Peyer's patch (tissue), 4 donors: Measurements from ENCODE around the gene ARHGEF12. TPM values are rescaled to one million over a fixed set of nuclear protein-coding genes. Genes with fewer than 3 reads are reported as not detected.

Experiments
- DNase-seq, 3 donors: peaks; one replicate each; pipeline ENCODE4 v3.0.0-alpha.2; 2017 to 2019
- H3K27ac ChIP-seq, 4 donors: fragments of 200-600 bp; sonication (generic); one replicate each; pipeline ENCODE4 v1.5.1; 2016 to 2019
- H3K27me3 ChIP-seq, 2 donors: fragments of 200-600 bp; sonication (generic); one replicate each; pipeline ENCODE4 v1.5.1; 2019
- H3K36me3 ChIP-seq, 3 donors: fragments of 200-600 bp; sonication (generic); one replicate each; pipeline ENCODE4 v1.5.1; 2016 to 2019
- H3K4me1 ChIP-seq, 4 donors: fragments of 200-600 bp; sonication (generic); one replicate each; pipeline ENCODE4 v1.5.1; 2016 to 2019
- H3K4me3 ChIP-seq, 4 donors: fragments of 200-600 bp; sonication (generic); 1 replicate in 3 of 4; 2 replicates in 1 of 4; pipeline ENCODE4 v1.5.1; 2016 to 2019; ENCODE audit warnings: mild to moderate bottlenecking in 1 of 4
- H3K9me3 ChIP-seq, 4 donors: fragments of 200-600 bp; sonication (generic); one replicate each; pipeline ENCODE4 v1.5.1; 2016 to 2019; ENCODE audit warnings: mild to moderate bottlenecking in 1 of 4
- CTCF ChIP-seq, 6 experiments: fragments of 450-650 bp in 4 of 6; fragments of 200-600 bp in 2 of 6; sonication (generic) in 1 of 6; IDR thresholded peaks; one replicate each; pipeline ENCODE4 v1.5.1; 2017 to 2019; ENCODE audit warnings: antibody characterized with exemption in 6 of 6, mild to moderate bottlenecking in 3 of 6, moderate library complexity in 1 of 6
- POLR2A ChIP-seq, 2 donors: fragments of 450-650 bp; IDR thresholded peaks; one replicate each; pipeline ENCODE4 v1.5.1; 2017; ENCODE audit warnings: antibody characterized with exemption in 2 of 2, mild to moderate bottlenecking in 2 of 2, moderate library complexity in 2 of 2
- total RNA-seq, 4 donors: library from RNA; depleted of rRNA; stranded (reverse); fragments of >200 nt; gene quantifications; one replicate each; pipeline ENCODE4 v1.1.0, GENCODE V29; 2016

The ARHGEF12 gene
- total RNA-seq, 4 donors from 2014 or later, result 102 to 122 (median 107) TPM

- H3K27ac ChIP-seq, result no peak overlapping the region
- H3K36me3 ChIP-seq, result peaks cover 0 to 61% (median 0%) of the 10 kb centered on the region in 3 donors
- H3K4me1 ChIP-seq, result no peaks in the 10 kb centered on the region
- no peak overlapping the region for H3K4me3 ChIP-seq
- no peaks in the 10 kb centered on the region for H3K27me3 ChIP-seq
- DNase-seq, result no peak
- no peaks in the 10 kb centered on the region for H3K9me3 ChIP-seq
- TF ChIP-seq POLR2A (IDR thresholded peaks at IDR 0.05) (no peak), CTCF (IDR thresholded peaks at IDR 0.05) (no peak)
Observed at GRCh38 chr11:120441592-120441991, 105.4 kb downstream of the ARHGEF12 start.

GRCh38 chr11:120442031-120442430, 105.8 kb downstream of the ARHGEF12 start:
- no peaks in the 10 kb centered on the region for H3K4me1 ChIP-seq
- DNase-seq, result no peak
- TF ChIP-seq CTCF (IDR thresholded peaks at IDR 0.05), result no peak
- no peak for TF ChIP-seq POLR2A (IDR thresholded peaks at IDR 0.05)
- H3K4me3 ChIP-seq, result no peak overlapping the region
- no peak overlapping the region for H3K27ac ChIP-seq
- H3K27me3 ChIP-seq, result no peaks in the 10 kb centered on the region
- H3K9me3 ChIP-seq, result no peaks in the 10 kb centered on the region
- peaks cover 0 to 65% (median 0%) of the 10 kb centered on the region in 3 donors for H3K36me3 ChIP-seq

GRCh38 chr11:120446802-120447201, 110.6 kb downstream of the ARHGEF12 start:
- H3K27ac ChIP-seq, result no peak overlapping the region
- no peaks in the 10 kb centered on the region for H3K4me1 ChIP-seq
- no peak overlapping the region for H3K4me3 ChIP-seq
- TF ChIP-seq POLR2A (IDR thresholded peaks at IDR 0.05) (no peak), CTCF (IDR thresholded peaks at IDR 0.05) (no peak)
- H3K9me3 ChIP-seq, result no peaks in the 10 kb centered on the region
- DNase-seq, result no peak
- H3K27me3 ChIP-seq, result no peaks in the 10 kb centered on the region
- peaks cover 0 to 96% (median 8%) of the 10 kb centered on the region in 3 donors for H3K36me3 ChIP-seq

- Histone ChIP-seq H3K27ac (no peak overlapping the region), H3K27me3 (no peaks in the 10 kb centered on the region), H3K4me1 (no peaks in the 10 kb centered on the region), H3K4me3 (no peak overlapping the region), H3K36me3 (peaks cover 0 to 96% (median 8%) of the 10 kb centered on the region in 3 donors), H3K9me3 (no peaks in the 10 kb centered on the region)
- DNase-seq, result no peak
- TF ChIP-seq POLR2A (IDR thresholded peaks at IDR 0.05) (no peak), CTCF (IDR thresholded peaks at IDR 0.05) (no peak)
Observed at GRCh38 chr11:120448240-120448639, 112.0 kb downstream of the ARHGEF12 start.

- Histone ChIP-seq H3K36me3 (peaks cover 0 to 93% (median 0%) of the 10 kb centered on the region in 3 donors), H3K4me1 (no peaks in the 10 kb centered on the region), H3K27ac (no peak overlapping the region), H3K4me3 (no peak overlapping the region), H3K9me3 (no peaks in the 10 kb centered on the region), H3K27me3 (no peaks in the 10 kb centered on the region)
- no peak for DNase-seq
- TF ChIP-seq POLR2A (IDR thresholded peaks at IDR 0.05) (no peak), CTCF (IDR thresholded peaks at IDR 0.05) (no peak)
Observed at GRCh38 chr11:120455487-120455886, 119.3 kb downstream of the ARHGEF12 start.

- peaks cover 0 to 93% (median 0%) of the 10 kb centered on the region in 3 donors for H3K36me3 ChIP-seq
Observed at GRCh38 chr11:120457996-120458395, 121.8 kb downstream of the ARHGEF12 start.

More at GRCh38 chr11:120457996-120458395, 121.8 kb downstream of the ARHGEF12 start:
- TF ChIP-seq CTCF (IDR thresholded peaks at IDR 0.05) (no peak), POLR2A (IDR thresholded peaks at IDR 0.05) (no peak)
- H3K27ac ChIP-seq, result no peak overlapping the region
- H3K9me3 ChIP-seq, result no peaks in the 10 kb centered on the region
- H3K4me1 ChIP-seq, result no peaks in the 10 kb centered on the region
- no peak overlapping the region for H3K4me3 ChIP-seq
- no peak for DNase-seq
- H3K27me3 ChIP-seq, result no peaks in the 10 kb centered on the region
